NCI-H1930 (cell line): ENCODE measurements around the gene BEND5.

Experiments
- DNase-seq, 2 experiments: peaks; one replicate each; lab custom pipeline; 2025; lab: John Stamatoyannopoulos, UW

The BEND5 gene

DNA sequence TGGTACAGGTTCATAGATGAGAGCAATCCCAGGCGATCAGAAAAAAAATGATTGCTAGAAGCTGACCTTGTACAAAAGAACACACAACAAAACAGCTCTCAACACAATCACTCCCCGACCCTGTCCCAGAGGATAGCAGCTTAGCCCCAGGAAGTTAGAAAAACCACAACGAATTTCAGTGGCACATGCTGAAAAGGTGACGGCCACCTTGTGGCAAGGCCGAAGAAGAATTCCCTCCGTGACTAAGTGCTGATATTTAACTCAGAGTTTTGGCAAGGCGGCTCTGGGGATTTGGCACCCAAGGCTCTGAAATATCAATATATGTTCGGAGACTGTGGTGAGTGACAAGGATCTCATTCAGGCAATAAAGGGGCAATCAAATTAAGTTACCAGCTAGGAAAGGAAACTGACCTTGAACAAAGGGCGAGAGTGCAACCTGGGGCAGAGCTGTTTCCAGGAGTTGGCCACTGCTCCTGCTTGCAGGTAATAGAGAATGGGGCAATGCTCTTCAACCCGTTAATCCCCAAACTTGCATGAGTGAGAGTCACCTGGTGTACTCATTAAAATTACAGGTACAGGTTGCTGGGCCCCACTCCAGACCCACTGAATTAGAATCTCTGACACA lies 96.2 kb downstream of the BEND5 start:
- DNase-seq: no peak

DNA sequence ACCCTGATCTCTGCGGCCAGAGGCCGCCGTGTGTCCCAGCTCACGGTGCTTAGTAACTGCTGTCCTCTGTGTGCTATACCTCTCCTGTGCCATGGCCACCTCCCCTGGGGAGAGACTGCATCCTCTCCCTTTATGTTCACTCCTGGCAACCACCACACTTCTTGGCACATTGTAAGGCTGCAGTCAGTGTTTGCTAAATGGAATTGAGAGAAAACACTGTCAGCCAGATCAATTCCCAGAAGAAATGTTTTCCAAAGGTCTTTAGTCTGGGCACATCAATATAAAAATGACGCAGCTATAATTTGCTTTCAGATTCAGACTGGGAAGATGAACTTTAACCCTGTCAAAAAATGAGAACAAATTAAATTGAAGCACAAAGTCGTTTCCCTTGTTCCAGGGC lies 96.8 kb downstream of the BEND5 start:
- DNase-seq: no peak

DNA sequence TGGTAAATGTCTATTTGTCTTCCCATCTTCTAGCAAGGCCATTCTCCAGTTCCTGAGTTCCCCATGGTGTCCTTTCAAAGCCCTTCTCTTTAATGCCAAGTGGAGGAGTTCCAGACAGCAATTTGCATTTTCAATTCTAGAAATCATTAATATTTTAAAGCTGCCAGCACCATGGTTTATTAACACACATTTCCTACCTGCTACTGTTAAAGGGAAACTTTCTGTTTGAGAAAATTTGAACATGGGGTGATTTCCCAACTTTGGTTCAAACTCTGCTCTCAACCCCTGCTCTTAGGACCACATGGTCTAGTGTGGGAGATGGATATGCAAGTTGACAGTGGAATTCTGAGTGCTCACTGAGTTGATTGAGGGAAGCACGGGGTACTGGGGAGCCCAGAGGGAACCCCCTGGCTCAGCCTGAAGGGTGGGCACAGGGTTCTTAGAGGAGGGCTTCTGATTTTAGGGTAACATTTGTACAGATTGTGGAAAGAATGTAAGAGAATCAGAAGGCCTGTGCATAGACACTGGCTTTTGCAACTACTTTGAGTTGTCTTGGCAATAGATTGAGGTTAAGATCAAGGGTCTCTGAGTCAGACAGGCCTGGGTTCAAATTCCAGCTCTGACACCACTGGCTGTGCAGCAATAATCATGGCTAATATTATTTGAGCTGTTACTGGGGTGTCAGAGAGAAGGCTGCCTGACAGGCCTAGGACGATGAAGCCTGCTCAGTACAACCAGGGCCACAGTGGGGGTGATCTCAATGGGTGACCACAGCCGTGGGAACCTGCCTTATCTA lies 97.8 kb downstream of the BEND5 start:
- no peak for DNase-seq
